CD14-positive monocyte (primary cell): Measurements from ENCODE around the gene RAB3IP. TPM values are rescaled to one million over a fixed set of nuclear protein-coding genes. Genes with fewer than 3 reads are reported as not detected.

Experiments
- DNase-seq, 3 donors: peaks; one replicate each; pipeline ENCODE4 v3.0.0-alpha.2; 2011 to 2022
- H2AFZ ChIP-seq: 2 replicates; pipeline ENCODE4 v1.6.0; 2012; ENCODE audit warnings: mild to moderate bottlenecking, low read depth, low read length, inconsistent platforms; ENCODE audit not compliant: insufficient read depth, poor library complexity, severe bottlenecking
- H3K27ac ChIP-seq, 2 donors: 1 replicate in 1 of 2; 2 replicates in 1 of 2; pipeline ENCODE4 v1.5.1; 2012 to 2013; ENCODE audit warnings: low read length in 2 of 2, control low read depth in 1 of 2, inconsistent platforms in 1 of 2, low read depth in 1 of 2, mild to moderate bottlenecking in 1 of 2
- H3K27me3 ChIP-seq, 2 donors: one replicate each; pipeline versions ENCODE4 v1.6.0 to v1.6.1; 2011 to 2013; ENCODE audit warnings: low read length in 2 of 2; ENCODE audit not compliant: control insufficient read depth in 2 of 2, insufficient read depth in 2 of 2
- H3K36me3 ChIP-seq, 2 donors: replicated peaks in 1 of 2; 1 replicate in 1 of 2; 2 replicates in 1 of 2; pipeline versions ENCODE4 v1.5.1 to v1.6.1; 2012 to 2013; ENCODE audit warnings: low read length in 2 of 2, control low read depth in 1 of 2, inconsistent platforms in 1 of 2, mild to moderate bottlenecking in 1 of 2; ENCODE audit not compliant: insufficient read depth in 2 of 2, control insufficient read depth in 1 of 2
- H3K4me1 ChIP-seq, 2 donors: 1 replicate in 1 of 2; 2 replicates in 1 of 2; pipeline versions ENCODE4 v1.5.1 to v1.6.1; 2012 to 2013; ENCODE audit warnings: low read length in 2 of 2, control low read depth in 1 of 2, inconsistent platforms in 1 of 2, mild to moderate bottlenecking in 1 of 2, moderate library complexity in 1 of 2; ENCODE audit not compliant: insufficient read depth in 2 of 2, control insufficient read depth in 1 of 2
- H3K4me2 ChIP-seq: replicated peaks from 2 replicates; pipeline ENCODE3; 2012; ENCODE audit warnings: low read length, moderate library complexity, mild to moderate bottlenecking; ENCODE audit not compliant: poor library complexity, severe bottlenecking; ENCODE audit errors: extremely low read depth
- H3K4me3 ChIP-seq, 3 experiments: fragments of 200-600 bp in 1 of 3; sonication (generic) in 1 of 3; replicated peaks in 1 of 3; 1 replicate in 2 of 3; 2 replicates in 1 of 3; pipeline ENCODE4 v1.5.1; 2011 to 2013; ENCODE audit warnings: low read length in 3 of 3, mild to moderate bottlenecking in 3 of 3, control low read depth in 2 of 3, low read depth in 2 of 3, inconsistent platforms in 1 of 3, moderate library complexity in 1 of 3
- H3K79me2 ChIP-seq: 2 replicates; pipeline ENCODE4 v1.6.0; 2012; ENCODE audit warnings: mild to moderate bottlenecking, control low read depth, inconsistent platforms, low read length, moderate library complexity; ENCODE audit not compliant: insufficient read depth
- H3K9ac ChIP-seq: 2 replicates; pipeline ENCODE4 v1.6.0; 2017; ENCODE audit warnings: low read length, mild to moderate bottlenecking; ENCODE audit not compliant: insufficient read depth, poor library complexity, severe bottlenecking
- H3K9me3 ChIP-seq, 2 donors: replicated peaks in 1 of 2; 1 replicate in 1 of 2; 2 replicates in 1 of 2; pipeline versions ENCODE4 v1.5.1 to v1.6.1; 2012 to 2013; ENCODE audit warnings: low read length in 2 of 2, control low read depth in 1 of 2; ENCODE audit not compliant: control insufficient read depth in 1 of 2, insufficient read depth in 1 of 2
- H4K20me1 ChIP-seq: 2 replicates; pipeline ENCODE4 v1.6.0; 2012; ENCODE audit warnings: mild to moderate bottlenecking, low read length, control low read depth, moderate library complexity; ENCODE audit not compliant: insufficient read depth
- H3K27ac Mint-ChIP-seq, 7 donors: one replicate each; pipeline ENCODE4 v1.8.0; 2020; ENCODE audit warnings: mild to moderate bottlenecking in 7 of 7, mixed read lengths in 7 of 7, moderate library complexity in 6 of 7, inconsistent platforms in 2 of 7
- H3K27me3 Mint-ChIP-seq, 3 donors: one replicate each; pipeline ENCODE4 v1.8.0; 2021 to 2022; ENCODE audit warnings: low read depth in 3 of 3, mild to moderate bottlenecking in 3 of 3, mixed read lengths in 3 of 3, moderate library complexity in 3 of 3, inconsistent platforms in 1 of 3
- H3K36me3 Mint-ChIP-seq, 2 donors: one replicate each; pipeline ENCODE4 v1.8.0; 2020; ENCODE audit warnings: mixed read lengths in 2 of 2, inconsistent platforms in 1 of 2, mild to moderate bottlenecking in 1 of 2
- H3K4me1 Mint-ChIP-seq: one replicate; pipeline ENCODE4 v1.8.0; 2020; ENCODE audit warnings: mild to moderate bottlenecking, mixed read lengths
- H3K4me3 Mint-ChIP-seq, 2 donors: one replicate each; pipeline ENCODE4 v1.8.0; 2020; ENCODE audit warnings: mild to moderate bottlenecking in 2 of 2, mixed read lengths in 2 of 2, moderate library complexity in 1 of 2
- H3K9me3 Mint-ChIP-seq, 7 donors: one replicate each; pipeline ENCODE4 v1.8.0; 2020 to 2022; ENCODE audit warnings: mixed read lengths in 7 of 7, mild to moderate bottlenecking in 6 of 7, moderate library complexity in 6 of 7, inconsistent platforms in 2 of 7
- WGBS: methylation state at CpG from one replicate; pipeline ENCODE4 v1.1.5; 2013; ENCODE audit warnings: missing lambda C conversion rate; ENCODE audit not compliant: insufficient coverage; 5-methylcytosine and 5-hydroxymethylcytosine counted together
- intact Hi-C, 2 donors: fragments of 100-400 bp; cut with micrococcal nuclease; formaldehyde crosslinking; loops; one replicate each; pipeline versions ENCODE4 v1.15.0 to v1.15.1; 2023
- polyA plus RNA-seq, 3 donors: library from polyadenylated mRNA; depleted of rRNA in 1 of 3; unstranded in 2 of 3; stranded (reverse) in 1 of 3; fragments of 300-500 nt in 2 of 3; fragments of >200 nt in 1 of 3; fragmentation: Illumina TruSeq in 2 of 3; gene quantifications; 1 replicate in 2 of 3; 2 replicates in 1 of 3; pipeline ENCODE4 v1.2.3, GENCODE V29; 2012 to 2021
- TF ChIP-seq, protein P1 (sequence below): fragments of 200-600 bp; IDR thresholded peaks from one replicate; pipeline ENCODE4 v1.8.0; 2022; ENCODE audit warnings: antibody characterized with exemption, mild to moderate bottlenecking

The RAB3IP gene
- polyA plus RNA-seq, 3 donors, result 8.2 to 14.8 (median 9.4) TPM

DNA sequence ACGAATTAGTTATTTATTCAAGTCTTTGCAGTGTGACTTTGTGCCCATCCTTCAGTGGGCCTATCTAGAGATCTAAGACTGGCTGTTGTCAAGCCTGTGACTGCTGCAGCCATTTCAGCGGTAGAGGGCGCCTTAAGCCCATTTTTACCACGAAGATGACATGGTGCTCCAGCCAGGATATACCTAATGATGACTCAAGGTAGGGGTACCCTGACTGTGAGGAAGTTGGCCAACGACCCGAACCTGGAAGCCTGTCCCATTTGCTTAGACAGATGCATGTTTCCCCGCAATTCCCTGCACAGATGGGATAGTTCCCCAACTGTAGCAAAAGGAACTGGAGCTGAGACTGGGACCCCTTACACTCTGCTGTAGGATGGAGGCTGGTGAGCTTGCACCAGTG, 41.3 kb downstream of the RAB3IP start:
- Mint-ChIP-seq H3K27ac (no peak overlapping the region), H3K27me3 (no peaks in the 10 kb centered on the region), H3K36me3 (peaks cover 26 to 31% of the 10 kb centered on the region in 2 donors), H3K4me3 (no peak overlapping the region), H3K9me3 (peaks cover 14 to 24% (median 22%) of the 10 kb centered on the region in 7 donors), H3K4me1 (no peaks in the 10 kb centered on the region)
- Histone ChIP-seq H3K4me1 (no peaks in the 10 kb centered on the region), H3K4me3 (no peak overlapping the region), H2AFZ (no peak overlapping the region), H3K27ac (no peak overlapping the region), H3K36me3 (peaks cover 0 to 11% of the 10 kb centered on the region in 2 donors), H3K27me3 (no peaks in the 10 kb centered on the region), H3K4me2 (no peak overlapping the region), H3K9me3 (peaks cover 9 to 13% of the 10 kb centered on the region in 2 donors), H4K20me1 (no peaks in the 10 kb centered on the region), H3K9ac (no peak overlapping the region), H3K79me2 (no peaks in the 10 kb centered on the region)
- 95% methylated on average over 5 of the region's 7 CpGs for WGBS
- TF ChIP-seq, protein P1, sequence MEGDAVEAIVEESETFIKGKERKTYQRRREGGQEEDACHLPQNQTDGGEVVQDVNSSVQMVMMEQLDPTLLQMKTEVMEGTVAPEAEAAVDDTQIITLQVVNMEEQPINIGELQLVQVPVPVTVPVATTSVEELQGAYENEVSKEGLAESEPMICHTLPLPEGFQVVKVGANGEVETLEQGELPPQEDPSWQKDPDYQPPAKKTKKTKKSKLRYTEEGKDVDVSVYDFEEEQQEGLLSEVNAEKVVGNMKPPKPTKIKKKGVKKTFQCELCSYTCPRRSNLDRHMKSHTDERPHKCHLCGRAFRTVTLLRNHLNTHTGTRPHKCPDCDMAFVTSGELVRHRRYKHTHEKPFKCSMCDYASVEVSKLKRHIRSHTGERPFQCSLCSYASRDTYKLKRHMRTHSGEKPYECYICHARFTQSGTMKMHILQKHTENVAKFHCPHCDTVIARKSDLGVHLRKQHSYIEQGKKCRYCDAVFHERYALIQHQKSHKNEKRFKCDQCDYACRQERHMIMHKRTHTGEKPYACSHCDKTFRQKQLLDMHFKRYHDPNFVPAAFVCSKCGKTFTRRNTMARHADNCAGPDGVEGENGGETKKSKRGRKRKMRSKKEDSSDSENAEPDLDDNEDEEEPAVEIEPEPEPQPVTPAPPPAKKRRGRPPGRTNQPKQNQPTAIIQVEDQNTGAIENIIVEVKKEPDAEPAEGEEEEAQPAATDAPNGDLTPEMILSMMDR, result no peak
- intact Hi-C loops, result no loop called here
- DNase-seq, result no peak

DNA sequence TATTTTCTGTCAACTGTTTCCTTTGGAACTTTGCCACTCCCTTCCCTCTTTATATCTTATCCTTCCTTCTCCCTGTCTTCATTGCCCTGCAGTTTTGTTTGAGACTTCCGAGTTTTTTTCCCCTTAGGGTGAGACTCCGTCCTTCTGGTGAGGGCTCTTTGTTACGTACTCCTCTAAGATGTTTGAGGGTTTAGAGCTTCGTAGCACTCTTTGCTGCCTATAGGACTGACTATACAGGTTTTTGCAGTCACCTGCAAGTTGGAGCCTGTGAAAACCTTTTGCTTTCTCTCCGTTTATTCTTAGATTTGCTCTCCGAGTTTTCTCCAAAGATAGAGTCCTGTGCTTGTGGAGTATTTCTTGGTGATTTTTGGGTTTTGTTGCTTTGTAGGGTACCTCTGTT, 44.7 kb downstream of the RAB3IP start:
- H3K4me1 Mint-ChIP-seq, result no peaks in the 10 kb centered on the region

More for the DNA sequence above, 44.7 kb downstream of the RAB3IP start:
- peaks cover 9 to 13% of the 10 kb centered on the region in 2 donors for H3K9me3 ChIP-seq
- no peaks in the 10 kb centered on the region for H4K20me1 ChIP-seq
- no peak overlapping the region for H2AFZ ChIP-seq
- intact Hi-C loops, result no loop called here
- no peak overlapping the region for H3K4me2 ChIP-seq
- Mint-ChIP-seq H3K27ac (no peak overlapping the region), H3K4me3 (no peak overlapping the region), H3K36me3 (peaks cover 43 to 51% of the 10 kb centered on the region in 2 donors), H3K9me3 (peaks cover 14 to 26% (median 22%) of the 10 kb centered on the region in 7 donors), H3K27me3 (no peaks in the 10 kb centered on the region)
- H3K4me3 ChIP-seq, result no peak overlapping the region
- no peak for DNase-seq
- no peaks in the 10 kb centered on the region for H3K4me1 ChIP-seq
- H3K36me3 ChIP-seq, result peaks cover 9 to 38% of the 10 kb centered on the region in 2 donors
- no peaks in the 10 kb centered on the region for H3K27me3 ChIP-seq
- H3K27ac ChIP-seq, result no peak overlapping the region
- WGBS, result 95% methylated on average over 4 of the region's 6 CpGs
- no peaks in the 10 kb centered on the region for H3K79me2 ChIP-seq
- no peak overlapping the region for H3K9ac ChIP-seq
- TF ChIP-seq, protein P1, result no peak
